Smooth muscle cell (in vitro differentiated cells): ENCODE data around the gene GPSM3. TPM values are rescaled to one million over a fixed set of nuclear protein-coding genes. Genes with fewer than 3 reads are reported as not detected.
"Not testable (repeated sequence)": the region's sequence is repeated elsewhere in the genome, so short reads cannot be mapped to it uniquely, and the experiment has no call there.

Experiments
- DNase-seq: peaks from one replicate; lab custom pipeline; 2025; ENCODE audit not compliant: unreplicated experiment; lab: John Stamatoyannopoulos, UW
- H2AFZ ChIP-seq: fragments of 200-600 bp; sonication (generic); 2 replicates; pipeline ENCODE4 v1.6.0; 2016; ENCODE audit warnings: antibody characterized with exemption, low read depth, mild to moderate bottlenecking
- H3F3A ChIP-seq: fragments of 200-600 bp; sonication (generic); 2 replicates; pipeline ENCODE4 v1.6.0; 2017; ENCODE audit warnings: antibody characterized with exemption, low read depth
- H3K27ac ChIP-seq: fragments of 200-600 bp; sonication (generic); 2 replicates; pipeline ENCODE4 v1.5.1; 2016; ENCODE audit warnings: low read depth, mild to moderate bottlenecking
- H3K27me3 ChIP-seq: fragments of 200-600 bp; sonication (generic); 2 replicates; pipeline ENCODE4 v1.6.1; 2016; ENCODE audit warnings: low read depth, mild to moderate bottlenecking
- H3K36me3 ChIP-seq: fragments of 200-600 bp; sonication (generic); 2 replicates; pipeline ENCODE4 v1.5.1; 2016; ENCODE audit warnings: low read depth
- H3K4me1 ChIP-seq: fragments of 200-600 bp; sonication (generic); 2 replicates; pipeline ENCODE4 v1.5.1; 2016; ENCODE audit warnings: low read depth
- H3K4me2 ChIP-seq: fragments of 200-600 bp; sonication (generic); 2 replicates; pipeline ENCODE4 v1.6.0; 2016; ENCODE audit warnings: mild to moderate bottlenecking
- H3K4me3 ChIP-seq: fragments of 200-600 bp; sonication (generic); 2 replicates; pipeline ENCODE4 v1.5.1; 2016; ENCODE audit warnings: mild to moderate bottlenecking
- H3K79me2 ChIP-seq: fragments of 200-600 bp; sonication (generic); 2 replicates; pipeline ENCODE4 v1.6.0; 2016; ENCODE audit warnings: low read depth, mild to moderate bottlenecking
- H3K9ac ChIP-seq: fragments of 200-600 bp; sonication (generic); 2 replicates; pipeline ENCODE4 v1.6.0; 2016; ENCODE audit warnings: low read depth
- H3K9me3 ChIP-seq: fragments of 200-600 bp; sonication (generic); replicated peaks from 2 replicates; pipeline ENCODE4 v1.5.1; 2016; ENCODE audit warnings: low read depth
- H4K20me1 ChIP-seq: fragments of 200-600 bp; sonication (generic); 2 replicates; pipeline ENCODE4 v1.6.0; 2016; ENCODE audit warnings: low read depth
- WGBS: methylation state at CpG from one replicate; pipeline ENCODE4 v1.1.7; 2016; ENCODE audit warnings: low lambda C conversion rate; 5-methylcytosine and 5-hydroxymethylcytosine counted together
- polyA plus RNA-seq: library from polyadenylated mRNA; unstranded; fragments of >200 nt; fragmentation: Nextera tagmentation; extraction: Ambion mirVana; gene quantifications from 2 replicates; pipeline ENCODE4 v1.2.1, GENCODE V29; 2016
- total RNA-seq: library from RNA; depleted of rRNA; stranded (reverse); fragments of >200 nt; gene quantifications from 2 replicates; pipeline ENCODE4 v1.2.3, GENCODE V29; 2014
- TF ChIP-seq, protein P1 (sequence below): fragments of 200-600 bp; sonication (generic); IDR thresholded peaks from 2 replicates; pipeline ENCODE4 v1.5.1; 2017; ENCODE audit warnings: borderline replicate concordance, mild to moderate bottlenecking, antibody characterized with exemption; ENCODE audit not compliant: insufficient read depth, poor library complexity, severe bottlenecking

The GPSM3 gene
- total and polyA plus RNA-seq, 2 experiments from 2014 or later, result 5.3 to 15.6 TPM

DNA sequence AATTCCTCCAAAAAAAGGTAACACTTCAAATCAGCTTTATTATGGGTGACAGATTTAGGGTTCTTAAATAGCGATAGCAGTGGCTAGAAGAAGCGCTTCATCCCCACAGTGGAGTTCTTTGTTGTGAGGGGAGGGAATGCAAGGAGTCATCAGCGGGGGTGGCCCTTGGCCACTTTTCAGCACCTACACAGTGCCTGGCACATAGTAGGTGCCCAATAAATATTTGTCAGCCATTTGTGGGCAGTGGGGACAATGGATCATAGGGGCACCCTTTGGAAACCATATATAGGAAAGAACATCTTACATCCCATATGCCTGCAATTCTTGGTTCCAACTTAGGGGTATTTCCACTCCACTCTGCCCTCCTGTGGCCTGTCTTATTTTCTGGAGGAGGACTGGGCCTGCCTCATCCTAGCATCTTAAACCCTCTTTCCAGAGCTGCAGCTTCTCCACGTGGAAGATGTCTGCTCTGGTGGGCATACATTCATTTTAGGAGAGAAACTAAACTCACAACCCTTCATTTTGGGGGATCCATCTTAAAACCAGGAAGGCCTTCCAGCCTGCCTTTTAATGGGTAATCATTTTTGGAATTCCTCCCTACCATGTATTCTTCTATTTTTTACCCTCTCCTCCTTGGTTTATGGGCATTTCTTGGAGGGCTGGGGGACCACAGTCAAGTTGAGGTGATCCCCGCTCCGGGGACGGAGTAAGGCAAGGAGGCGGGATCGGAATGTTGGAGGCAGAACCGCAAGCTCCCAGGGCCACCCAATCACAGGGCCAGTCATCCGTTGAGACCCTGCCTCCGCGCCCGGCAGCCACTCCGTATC lies 2.6 kb upstream of the GPSM3 start:
- peak overlapping the region; percentile 75 for H3K9ac ChIP-seq
- H4K20me1 ChIP-seq, result no peaks in the 10 kb centered on the region
- no peak overlapping the region for H2AFZ ChIP-seq
- TF ChIP-seq, protein P1, sequence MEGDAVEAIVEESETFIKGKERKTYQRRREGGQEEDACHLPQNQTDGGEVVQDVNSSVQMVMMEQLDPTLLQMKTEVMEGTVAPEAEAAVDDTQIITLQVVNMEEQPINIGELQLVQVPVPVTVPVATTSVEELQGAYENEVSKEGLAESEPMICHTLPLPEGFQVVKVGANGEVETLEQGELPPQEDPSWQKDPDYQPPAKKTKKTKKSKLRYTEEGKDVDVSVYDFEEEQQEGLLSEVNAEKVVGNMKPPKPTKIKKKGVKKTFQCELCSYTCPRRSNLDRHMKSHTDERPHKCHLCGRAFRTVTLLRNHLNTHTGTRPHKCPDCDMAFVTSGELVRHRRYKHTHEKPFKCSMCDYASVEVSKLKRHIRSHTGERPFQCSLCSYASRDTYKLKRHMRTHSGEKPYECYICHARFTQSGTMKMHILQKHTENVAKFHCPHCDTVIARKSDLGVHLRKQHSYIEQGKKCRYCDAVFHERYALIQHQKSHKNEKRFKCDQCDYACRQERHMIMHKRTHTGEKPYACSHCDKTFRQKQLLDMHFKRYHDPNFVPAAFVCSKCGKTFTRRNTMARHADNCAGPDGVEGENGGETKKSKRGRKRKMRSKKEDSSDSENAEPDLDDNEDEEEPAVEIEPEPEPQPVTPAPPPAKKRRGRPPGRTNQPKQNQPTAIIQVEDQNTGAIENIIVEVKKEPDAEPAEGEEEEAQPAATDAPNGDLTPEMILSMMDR, result peak; percentile 44
- H3K9me3 ChIP-seq, result no peaks in the 10 kb centered on the region
- peak overlapping the region; percentile 51 for H3K4me3 ChIP-seq
- no peaks in the 10 kb centered on the region for H3K36me3 ChIP-seq
- H3K79me2 ChIP-seq, result no peaks in the 10 kb centered on the region
- WGBS, result 18% methylated on average over 15 of the region's 15 CpGs
- peak overlapping the region; percentile 91 for H3K27ac ChIP-seq
- DNase-seq, result no peak
- no peaks in the 10 kb centered on the region for H3K27me3 ChIP-seq
- H3F3A ChIP-seq, result peaks cover 23% of the 10 kb centered on the region
- peak overlapping the region; percentile 84 for H3K4me2 ChIP-seq
- peaks cover 32% of the 10 kb centered on the region for H3K4me1 ChIP-seq

DNA sequence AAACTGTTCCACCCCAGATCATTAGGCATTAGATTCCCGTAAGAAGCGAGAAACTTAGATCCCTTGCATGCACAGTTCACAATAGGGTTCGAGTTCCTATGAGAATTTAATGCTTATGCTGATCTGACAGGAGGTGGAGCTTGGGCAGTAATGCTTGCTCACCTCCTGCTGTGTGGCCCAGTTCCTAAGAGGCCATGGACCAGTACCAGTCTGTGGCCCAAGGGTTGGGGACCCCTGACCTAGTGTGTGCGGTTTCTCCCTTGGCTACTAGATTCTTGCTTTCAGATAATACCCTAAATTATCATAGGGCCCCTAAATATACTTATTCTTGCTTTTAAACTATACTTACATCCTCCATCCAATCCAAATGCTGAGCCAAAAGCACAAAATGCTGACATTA lies 1.9 kb upstream of the GPSM3 start:
- Histone ChIP-seq H3F3A (peaks cover 23% of the 10 kb centered on the region), H3K9me3 (no peaks in the 10 kb centered on the region), H3K79me2 (peaks cover 4% of the 10 kb centered on the region), H3K9ac (no peak overlapping the region), H3K27me3 (no peaks in the 10 kb centered on the region), H4K20me1 (no peaks in the 10 kb centered on the region), H3K4me2 (peak overlapping the region; percentile 84), H3K27ac (peak overlapping the region; percentile 91), H3K4me3 (no peak overlapping the region), H2AFZ (no peak overlapping the region), H3K36me3 (no peaks in the 10 kb centered on the region), H3K4me1 (peaks cover 32% of the 10 kb centered on the region)
- DNase-seq, result no peak
- WGBS, result 98% methylated on average over 4 of the region's 4 CpGs
- TF ChIP-seq, protein P1, result no peak

DNA sequence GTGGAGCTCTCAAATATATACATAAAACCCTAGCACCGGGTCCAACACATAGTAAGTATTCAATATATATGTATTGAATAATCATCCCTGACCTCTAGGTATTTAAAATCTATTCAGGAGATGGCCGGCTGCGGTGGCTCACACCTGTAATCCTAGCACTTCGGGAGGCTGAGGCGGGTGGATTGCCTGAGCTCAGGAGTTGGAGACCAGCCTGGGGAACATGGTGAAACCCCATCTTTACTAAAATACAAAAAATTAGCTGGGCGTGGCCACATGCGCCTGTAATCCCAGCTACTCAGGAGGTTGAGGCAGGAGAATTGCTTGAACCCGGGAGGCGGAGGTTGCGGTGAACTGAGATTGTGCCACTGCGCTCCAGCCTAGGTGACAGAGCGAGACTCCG lies 653 bp upstream of the GPSM3 start:
- Histone ChIP-seq H3K9ac (peak overlapping the region; percentile 50), H3K27ac (peak overlapping the region; percentile 52), H3K79me2 (peaks cover 17% of the 10 kb centered on the region), H3K4me2 (peak overlapping the region; percentile 77), H3K4me3 (peak overlapping the region; percentile 3), H3F3A (peaks cover 23% of the 10 kb centered on the region), H3K4me1 (peaks cover 42% of the 10 kb centered on the region), H2AFZ (peak overlapping the region; percentile 4)
- not testable (repeated sequence) for H3K36me3 ChIP-seq, DNase-seq, H4K20me1 ChIP-seq, H3K9me3 ChIP-seq, H3K27me3 ChIP-seq
- WGBS, result 90% methylated on average over 13 of the region's 13 CpGs

DNA sequence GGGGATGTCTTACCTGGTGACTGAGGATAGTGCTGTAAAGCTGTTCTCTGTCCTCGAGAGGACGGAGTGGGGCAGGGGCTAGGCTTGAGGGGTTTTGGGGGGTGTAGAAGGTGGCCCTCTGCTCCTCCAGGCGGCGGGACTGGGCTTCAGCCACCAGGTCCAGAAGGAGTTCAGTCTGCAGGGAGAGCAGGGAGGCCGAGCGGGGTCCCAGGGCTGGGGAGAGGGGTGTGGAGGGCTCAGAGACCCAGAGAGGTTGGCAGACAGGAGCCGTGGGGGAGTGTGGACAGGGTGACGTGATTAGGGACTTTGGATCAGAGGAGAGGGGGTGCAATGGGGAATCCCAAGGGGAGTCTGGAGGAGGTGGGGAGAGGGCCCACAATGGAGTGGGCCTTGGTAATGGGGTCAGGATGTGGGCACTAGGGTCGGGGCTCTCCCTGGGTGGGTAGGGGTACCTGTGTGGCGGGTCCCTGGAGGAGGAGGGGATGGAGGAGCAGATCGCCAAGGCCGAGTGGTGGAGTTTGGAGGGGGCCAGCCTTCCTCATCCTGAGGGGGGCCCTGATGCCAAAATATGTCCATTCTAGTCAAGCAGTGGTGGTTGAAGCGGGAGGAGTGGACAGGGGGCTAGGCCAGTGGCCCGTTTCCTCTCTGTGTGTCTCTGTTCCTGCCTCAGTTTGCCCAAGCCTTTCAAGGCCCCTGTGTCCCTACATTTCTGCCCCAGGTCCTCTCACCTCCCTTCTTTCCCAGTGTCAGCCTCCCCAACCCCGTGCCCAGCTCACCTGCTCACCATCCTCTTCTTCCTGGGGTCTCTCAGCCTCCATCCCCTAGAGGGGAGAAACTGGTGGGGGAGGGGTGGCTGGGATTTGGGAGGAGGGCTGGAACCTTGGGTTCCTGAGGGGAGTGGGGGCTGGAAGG lies 491 bp downstream of the GPSM3 start:
- Histone ChIP-seq H3K4me1 (peaks cover 43% of the 10 kb centered on the region), H3K9me3 (no peaks in the 10 kb centered on the region), H3K79me2 (peaks cover 17% of the 10 kb centered on the region), H3K36me3 (no peaks in the 10 kb centered on the region), H3K9ac (peak overlapping the region; percentile 50), H3K4me3 (no peak overlapping the region), H3K27me3 (no peaks in the 10 kb centered on the region), H3K27ac (peak overlapping the region; percentile 96), H3F3A (peaks cover 28% of the 10 kb centered on the region), H2AFZ (no peak overlapping the region), H4K20me1 (no peaks in the 10 kb centered on the region), H3K4me2 (peak overlapping the region; percentile 77)
- TF ChIP-seq, protein P1, result no peak
- no peak for DNase-seq
- 86% methylated on average over 9 of the region's 15 CpGs for WGBS
